ENCODE data around the gene ELK1. TPM values are rescaled to one million over a fixed set of nuclear protein-coding genes. Genes with fewer than 3 reads are reported as not detected.

The ELK1 gene
- total RNA-seq, 6 experiments from 2014 or later: 14.8 to 23.9 (median 19.7) TPM

DNA sequence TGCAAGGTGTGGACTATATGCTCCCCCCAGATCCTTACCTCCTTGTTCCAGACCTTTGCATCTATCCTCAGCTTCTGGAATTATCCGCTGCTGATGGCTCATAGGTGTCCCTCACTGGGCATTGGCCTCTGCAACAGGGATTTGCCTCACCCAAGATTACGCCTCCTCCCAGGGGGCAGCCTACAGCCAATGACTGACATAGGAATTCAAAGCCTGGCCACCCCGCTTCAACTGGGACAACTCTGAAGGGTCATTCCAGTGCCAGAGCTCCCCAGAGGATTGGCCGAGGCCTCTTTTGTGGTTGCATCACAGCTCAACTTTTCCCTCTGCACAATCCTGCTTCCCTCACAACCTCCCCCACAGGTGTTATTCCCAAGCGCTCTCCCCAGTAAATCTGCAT, 35.7 kb downstream of the ELK1 start:
- H3K9me3 ChIP-seq: no peaks in the 10 kb centered on the region
- TF ChIP-seq, protein P1, sequence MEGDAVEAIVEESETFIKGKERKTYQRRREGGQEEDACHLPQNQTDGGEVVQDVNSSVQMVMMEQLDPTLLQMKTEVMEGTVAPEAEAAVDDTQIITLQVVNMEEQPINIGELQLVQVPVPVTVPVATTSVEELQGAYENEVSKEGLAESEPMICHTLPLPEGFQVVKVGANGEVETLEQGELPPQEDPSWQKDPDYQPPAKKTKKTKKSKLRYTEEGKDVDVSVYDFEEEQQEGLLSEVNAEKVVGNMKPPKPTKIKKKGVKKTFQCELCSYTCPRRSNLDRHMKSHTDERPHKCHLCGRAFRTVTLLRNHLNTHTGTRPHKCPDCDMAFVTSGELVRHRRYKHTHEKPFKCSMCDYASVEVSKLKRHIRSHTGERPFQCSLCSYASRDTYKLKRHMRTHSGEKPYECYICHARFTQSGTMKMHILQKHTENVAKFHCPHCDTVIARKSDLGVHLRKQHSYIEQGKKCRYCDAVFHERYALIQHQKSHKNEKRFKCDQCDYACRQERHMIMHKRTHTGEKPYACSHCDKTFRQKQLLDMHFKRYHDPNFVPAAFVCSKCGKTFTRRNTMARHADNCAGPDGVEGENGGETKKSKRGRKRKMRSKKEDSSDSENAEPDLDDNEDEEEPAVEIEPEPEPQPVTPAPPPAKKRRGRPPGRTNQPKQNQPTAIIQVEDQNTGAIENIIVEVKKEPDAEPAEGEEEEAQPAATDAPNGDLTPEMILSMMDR (IDR thresholded peaks at IDR 0.05): no peak
- TF ChIP-seq POLR2A (IDR thresholded peaks at IDR 0.05): no peak
- ATAC-seq (no peak), DNase-seq (no peak)
- H3K36me3 ChIP-seq: no peaks in the 10 kb centered on the region
- no peak overlapping the region for H3K27ac ChIP-seq
- intact Hi-C loops (cut with DNase I): no loop called here
- WGBS (ENCODE audit: insufficient coverage, low coverage, low lambda C conversion rate, missing lambda C conversion rate): 54% methylated on average over 4 of the region's 5 CpGs
- H3K4me3 ChIP-seq: no peak overlapping the region
- H3K4me1 ChIP-seq: no peaks in the 10 kb centered on the region
- H3K27me3 ChIP-seq: no peaks in the 10 kb centered on the region

DNA sequence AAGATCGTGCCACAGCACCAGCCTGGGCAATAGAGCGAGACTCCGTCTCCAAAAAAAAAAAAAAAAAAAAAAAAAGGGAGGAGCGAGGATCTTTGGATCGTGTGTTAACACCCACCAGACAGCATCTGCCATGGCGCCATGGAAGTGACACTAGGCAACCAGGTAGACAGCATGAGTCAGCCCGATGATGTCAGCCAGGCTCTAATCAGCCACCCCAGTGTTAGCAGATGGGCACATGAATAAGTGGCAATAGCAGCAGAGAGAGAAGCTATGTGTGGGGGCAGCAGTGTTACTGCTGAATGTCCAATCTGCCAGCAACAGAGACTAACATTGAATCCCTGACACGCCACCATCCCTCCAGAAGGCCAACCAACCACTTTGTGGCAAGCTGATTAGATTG, 37.3 kb downstream of the ELK1 start:
- Histone ChIP-seq H3K9me3 (no peaks in the 10 kb centered on the region), H3K4me1 (no peaks in the 10 kb centered on the region), H3K27ac (no peak overlapping the region), H3K27me3 (no peaks in the 10 kb centered on the region), H3K36me3 (no peaks in the 10 kb centered on the region), H3K4me3 (no peak overlapping the region)
- 69% methylated on average over 5 of the region's 8 CpGs for WGBS (ENCODE audit: insufficient coverage, low coverage, low lambda C conversion rate, missing lambda C conversion rate)
- ATAC-seq (no peak), DNase-seq (no peak)
- intact Hi-C loops (cut with DNase I): no loop called here
- TF ChIP-seq, protein P1 (IDR thresholded peaks at IDR 0.05): no peak
- no peak for TF ChIP-seq POLR2A (IDR thresholded peaks at IDR 0.05)

DNA sequence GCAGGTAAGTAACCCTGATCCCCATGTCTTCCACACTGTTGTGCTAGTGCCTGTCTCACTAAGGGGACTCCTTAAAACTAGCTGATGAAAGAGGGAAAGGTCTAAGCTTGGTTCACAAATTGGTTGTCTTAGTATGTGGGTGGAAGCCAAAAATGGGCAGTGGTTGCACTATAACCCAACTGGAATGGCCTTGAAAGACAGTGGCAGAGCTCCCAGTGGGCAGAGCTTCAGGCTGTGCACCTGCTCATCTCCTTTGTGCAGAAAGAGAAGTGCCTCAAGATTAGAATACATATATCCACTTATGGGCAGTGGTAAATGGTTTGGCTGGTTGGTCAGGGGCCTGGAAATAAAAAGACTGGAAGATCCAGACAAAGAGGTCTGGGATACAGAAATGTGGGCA, 37.9 kb downstream of the ELK1 start:
- Histone ChIP-seq H3K4me1 (no peaks in the 10 kb centered on the region), H3K27ac (no peak overlapping the region), H3K9me3 (no peaks in the 10 kb centered on the region), H3K36me3 (no peaks in the 10 kb centered on the region), H3K4me3 (no peak overlapping the region), H3K27me3 (no peaks in the 10 kb centered on the region)
- TF ChIP-seq, protein P1 (IDR thresholded peaks at IDR 0.05): no peak
- no peak for TF ChIP-seq POLR2A (IDR thresholded peaks at IDR 0.05)
- intact Hi-C loops (cut with DNase I): no loop called here
- ATAC-seq (peak in 3 of 4 donors; percentile 22 to 74 (median 44)), DNase-seq (no peak)

DNA sequence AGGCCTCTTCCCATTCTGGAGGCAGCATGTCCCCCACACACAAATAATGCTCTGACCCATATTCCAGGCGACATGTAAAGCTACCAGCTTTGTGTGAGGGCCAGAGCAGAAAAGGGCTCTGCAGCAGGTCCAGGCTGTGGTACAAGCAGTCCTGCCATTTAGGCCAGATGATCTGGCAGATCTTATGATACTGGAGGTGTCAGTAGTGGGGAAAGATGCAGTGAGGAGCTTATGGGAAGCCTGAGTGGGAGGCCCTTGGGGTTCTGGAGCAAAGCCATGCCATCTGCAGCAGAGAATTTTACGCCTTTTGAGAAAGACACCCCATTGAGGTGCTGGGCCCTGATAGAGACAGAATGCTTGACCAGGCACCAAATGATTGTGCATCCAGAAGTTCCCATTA, 38.4 kb downstream of the ELK1 start:
- TF ChIP-seq, protein P1 (IDR thresholded peaks at IDR 0.05): no peak
- no peak for TF ChIP-seq POLR2A (IDR thresholded peaks at IDR 0.05)
- H3K4me1 ChIP-seq: no peaks in the 10 kb centered on the region
- H3K9me3 ChIP-seq: no peaks in the 10 kb centered on the region
- no peaks in the 10 kb centered on the region for H3K27me3 ChIP-seq
- no peaks in the 10 kb centered on the region for H3K36me3 ChIP-seq
- ATAC-seq: no peak
- WGBS (ENCODE audit: insufficient coverage, low coverage, low lambda C conversion rate, missing lambda C conversion rate): 50% methylated on average over 1 of the region's 2 CpGs
- no peak overlapping the region for H3K27ac ChIP-seq
- intact Hi-C loops (cut with DNase I): no loop called here
- no peak overlapping the region for H3K4me3 ChIP-seq
- DNase-seq: no peak

DNA sequence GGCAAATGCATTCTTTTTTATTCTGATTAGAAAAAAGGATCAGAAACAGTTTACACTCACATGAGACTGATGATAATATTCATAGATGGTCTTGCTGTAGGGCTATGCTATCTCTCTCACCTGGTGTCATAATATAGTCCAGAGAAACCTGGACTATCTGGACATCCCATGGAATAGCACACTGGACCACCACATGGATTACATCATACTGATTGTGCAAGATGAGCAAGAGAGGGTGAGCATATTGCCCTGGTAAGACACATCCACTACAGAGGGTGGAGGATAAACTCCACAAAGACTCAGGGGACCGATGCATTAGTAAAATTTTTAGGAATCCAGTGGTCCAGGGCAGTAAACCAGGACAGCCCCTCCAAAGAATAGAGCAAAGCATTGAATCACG, 38.9 kb downstream of the ELK1 start:
- intact Hi-C loops (cut with DNase I): no loop called here
- H3K27me3 ChIP-seq: no peaks in the 10 kb centered on the region
- DNase-seq: no peak
- H3K4me3 ChIP-seq: no peak overlapping the region
- no peaks in the 10 kb centered on the region for H3K9me3 ChIP-seq
- H3K4me1 ChIP-seq: no peaks in the 10 kb centered on the region
- 71% methylated on average over 2 of the region's 2 CpGs for WGBS (ENCODE audit: insufficient coverage, low coverage, low lambda C conversion rate, missing lambda C conversion rate)
- H3K27ac ChIP-seq: no peak overlapping the region
- TF ChIP-seq POLR2A (IDR thresholded peaks at IDR 0.05): no peak
- TF ChIP-seq, protein P1 (IDR thresholded peaks at IDR 0.05): no peak
- no peaks in the 10 kb centered on the region for H3K36me3 ChIP-seq
- no peak for ATAC-seq

Measured in right lobe of liver (tissue), 6 donors.